ENCODE data around the gene CDH13.

Gene CDH13

GRCh38 chr16:82943371-82943770 lies 316.6 kb downstream of the CDH13 start:
- H3K27me3 ChIP-seq: no peaks in the 10 kb centered on the region
- TF ChIP-seq, protein P1, sequence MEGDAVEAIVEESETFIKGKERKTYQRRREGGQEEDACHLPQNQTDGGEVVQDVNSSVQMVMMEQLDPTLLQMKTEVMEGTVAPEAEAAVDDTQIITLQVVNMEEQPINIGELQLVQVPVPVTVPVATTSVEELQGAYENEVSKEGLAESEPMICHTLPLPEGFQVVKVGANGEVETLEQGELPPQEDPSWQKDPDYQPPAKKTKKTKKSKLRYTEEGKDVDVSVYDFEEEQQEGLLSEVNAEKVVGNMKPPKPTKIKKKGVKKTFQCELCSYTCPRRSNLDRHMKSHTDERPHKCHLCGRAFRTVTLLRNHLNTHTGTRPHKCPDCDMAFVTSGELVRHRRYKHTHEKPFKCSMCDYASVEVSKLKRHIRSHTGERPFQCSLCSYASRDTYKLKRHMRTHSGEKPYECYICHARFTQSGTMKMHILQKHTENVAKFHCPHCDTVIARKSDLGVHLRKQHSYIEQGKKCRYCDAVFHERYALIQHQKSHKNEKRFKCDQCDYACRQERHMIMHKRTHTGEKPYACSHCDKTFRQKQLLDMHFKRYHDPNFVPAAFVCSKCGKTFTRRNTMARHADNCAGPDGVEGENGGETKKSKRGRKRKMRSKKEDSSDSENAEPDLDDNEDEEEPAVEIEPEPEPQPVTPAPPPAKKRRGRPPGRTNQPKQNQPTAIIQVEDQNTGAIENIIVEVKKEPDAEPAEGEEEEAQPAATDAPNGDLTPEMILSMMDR (IDR thresholded peaks at IDR 0.05): no peak
- peaks cover 0 to 5% (median 0%) of the 10 kb centered on the region in 4 donors for H3K4me1 ChIP-seq
- no peak for DNase-seq
- H3K36me3 ChIP-seq: no peaks in the 10 kb centered on the region
- intact Hi-C loops (cut with DNase I; ENCODE audit: low total_unique reads): no loop called here
- H3K4me3 ChIP-seq: no peak overlapping the region
- H3K9me3 ChIP-seq: no peaks in the 10 kb centered on the region
- no peak overlapping the region for H3K27ac ChIP-seq

GRCh38 chr16:82945420-82946101 lies 318.8 kb downstream of the CDH13 start:
- Histone ChIP-seq H3K4me3 (no peak overlapping the region), H3K4me1 (peaks cover 0 to 5% (median 0%) of the 10 kb centered on the region in 4 donors), H3K36me3 (no peaks in the 10 kb centered on the region), H3K9me3 (no peaks in the 10 kb centered on the region), H3K27ac (no peak overlapping the region), H3K27me3 (no peaks in the 10 kb centered on the region)
- intact Hi-C loops (cut with DNase I; ENCODE audit: low total_unique reads): no loop called here
- no peak for DNase-seq
- TF ChIP-seq, protein P1 (IDR thresholded peaks at IDR 0.05): no peak

GRCh38 chr16:82947698-82948097 lies 320.9 kb downstream of the CDH13 start:
- DNase-seq: no peak
- H3K36me3 ChIP-seq: no peaks in the 10 kb centered on the region
- TF ChIP-seq, protein P1 (IDR thresholded peaks at IDR 0.05): no peak
- intact Hi-C loops (cut with DNase I; ENCODE audit: low total_unique reads): no loop called here
- H3K27ac ChIP-seq: no peak overlapping the region
- no peaks in the 10 kb centered on the region for H3K27me3 ChIP-seq
- no peaks in the 10 kb centered on the region for H3K9me3 ChIP-seq
- no peak overlapping the region for H3K4me3 ChIP-seq
- peaks cover 0 to 5% (median 0%) of the 10 kb centered on the region in 4 donors for H3K4me1 ChIP-seq

GRCh38 chr16:82949016-82949415 lies 322.2 kb downstream of the CDH13 start:
- Histone ChIP-seq H3K4me1 (peaks cover 0 to 1% (median 0%) of the 10 kb centered on the region in 4 donors), H3K27me3 (no peaks in the 10 kb centered on the region), H3K27ac (no peak overlapping the region), H3K36me3 (no peaks in the 10 kb centered on the region), H3K4me3 (no peak overlapping the region), H3K9me3 (no peaks in the 10 kb centered on the region)
- TF ChIP-seq, protein P1 (IDR thresholded peaks at IDR 0.05): no peak
- no peak for DNase-seq
- intact Hi-C loops (cut with DNase I; ENCODE audit: low total_unique reads): no loop called here

DNA sequence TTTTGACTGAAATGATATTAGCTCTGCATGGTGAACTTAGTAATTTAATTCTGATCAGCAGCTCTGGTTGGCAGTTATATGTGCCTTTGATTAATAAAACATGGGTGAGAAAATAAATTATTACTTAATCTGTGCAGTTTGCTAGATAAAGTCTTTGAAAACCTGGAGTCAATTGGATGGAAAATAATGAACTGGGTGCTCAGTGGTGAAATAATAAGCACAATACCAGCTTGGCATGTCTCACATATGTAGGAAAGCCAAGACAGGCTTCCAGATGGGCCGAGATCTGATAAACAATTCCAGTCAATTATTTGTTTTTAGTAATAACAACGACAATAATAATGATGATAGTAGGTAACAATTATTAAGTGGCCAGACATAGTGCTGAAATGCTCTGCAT lies 326.7 kb downstream of the CDH13 start:
- Histone ChIP-seq H3K9me3 (no peaks in the 10 kb centered on the region), H3K36me3 (no peaks in the 10 kb centered on the region), H3K4me3 (no peak overlapping the region), H3K27ac (no peak overlapping the region), H3K4me1 (no peaks in the 10 kb centered on the region), H3K27me3 (no peaks in the 10 kb centered on the region)
- TF ChIP-seq, protein P1 (IDR thresholded peaks at IDR 0.05): no peak
- no peak for DNase-seq
- intact Hi-C loops (cut with DNase I; ENCODE audit: low total_unique reads): no loop called here

All from tibial artery (tissue), 4 donors.